Stimulated activated CD4-positive, alpha-beta T cell treated with anti-CD3 and anti-CD28 coated beads, Interleukin-2, amount 100 ng/mL, for 24 hours (primary cell): ENCODE data around the gene S100PBP.
"Not testable (repeated sequence)": the region's sequence is repeated elsewhere in the genome, so short reads cannot be mapped to it uniquely, and the experiment has no call there.

ENCODE experiments used
- DNase-seq, 2 donors: peaks; one replicate each; pipeline ENCODE4 v3.0.0-alpha.2; 2020

The S100PBP gene

GRCh38 chr1:32786856-32787255, 30.6 kb upstream of the S100PBP start:
- DNase-seq: no peak

GRCh38 chr1:32789356-32789755, 28.1 kb upstream of the S100PBP start:
- DNase-seq: not testable (repeated sequence)

GRCh38 chr1:32791881-32792280, 25.6 kb upstream of the S100PBP start:
- DNase-seq: no peak

- DNase-seq: not testable (repeated sequence)
Observed at GRCh38 chr1:32795763-32796162, 21.7 kb upstream of the S100PBP start.

GRCh38 chr1:32797456-32797855, 20.0 kb upstream of the S100PBP start:
- no peak for DNase-seq

GRCh38 chr1:32798191-32798590, 19.3 kb upstream of the S100PBP start:
- no peak for DNase-seq

GRCh38 chr1:32798679-32799416, 18.6 kb upstream of the S100PBP start:
- DNase-seq: peak in 1 of 2 donors; percentile 39

- DNase-seq: peak; percentile 26 to 56
Observed at GRCh38 chr1:32801096-32801715, 16.2 kb upstream of the S100PBP start.

- not testable (repeated sequence) for DNase-seq
Observed at GRCh38 chr1:32804460-32804859, 13.0 kb upstream of the S100PBP start.

- no peak for DNase-seq
Observed at GRCh38 chr1:32806290-32806689, 11.2 kb upstream of the S100PBP start.

GRCh38 chr1:32806910-32807523, 10.4 kb upstream of the S100PBP start:
- DNase-seq: no peak

- DNase-seq: no peak
Observed at GRCh38 chr1:32808580-32808979, 8.9 kb upstream of the S100PBP start.

- no peak for DNase-seq
Observed at GRCh38 chr1:32810358-32810757, 7.1 kb upstream of the S100PBP start.

GRCh38 chr1:32811265-32811664, 6.2 kb upstream of the S100PBP start:
- no peak for DNase-seq

GRCh38 chr1:32811917-32812316, 5.5 kb upstream of the S100PBP start:
- no peak for DNase-seq

GRCh38 chr1:32813941-32814739, 3.3 kb upstream of the S100PBP start:
- no peak for DNase-seq

GRCh38 chr1:32816676-32817158, 736 bp upstream of the S100PBP start:
- DNase-seq: no peak

GRCh38 chr1:32817815-32818786, 648 bp downstream of the S100PBP start:
- DNase-seq: peak; percentile 47 to 50

GRCh38 chr1:32818804-32819541, 1.5 kb downstream of the S100PBP start:
- DNase-seq: no peak

- DNase-seq: no peak
Observed at GRCh38 chr1:32825181-32825580, 7.7 kb downstream of the S100PBP start.

GRCh38 chr1:32828341-32828740, 10.9 kb downstream of the S100PBP start:
- DNase-seq: no peak
